Loucy (cell line): ENCODE measurements around the gene TAS2R31.

Experiments used
- CTCF ChIP-seq: fragments of 200-600 bp; sonication (generic); conservative IDR thresholded peaks from 2 replicates; pipeline ENCODE4 v1.5.1; 2014; ENCODE audit warnings: mild to moderate bottlenecking, antibody characterized with exemption, low read length
- EZH2phosphoT487 ChIP-seq: fragments of 200-600 bp; IDR thresholded peaks from 2 replicates; pipeline ENCODE4 v1.6.1; 2018; ENCODE audit warnings: antibody characterized with exemption, mild to moderate bottlenecking, moderate library complexity, borderline replicate concordance

- TF ChIP-seq CTCF (no peak), EZH2phosphoT487 (no peak)
Observed at GRCh38 chr12:11059784-11060183, 28.6 kb upstream of the TAS2R31 start.
